AG04449 (cell line): ENCODE measurements around the gene MVP.

Experiments
- CTCF ChIA-PET: fragments of 350-600 bp; formaldehyde crosslinking; extraction: SDS; loops from one replicate; lab custom pipeline; 2021; ENCODE audit warnings: antibody characterized with exemption; lab: Yijun Ruan, JAX
- POLR2A ChIA-PET: fragments of 400-600, 350-600 bp; formaldehyde crosslinking; extraction: SDS; loops from one replicate; lab custom pipeline; 2020; ENCODE audit warnings: antibody characterized with exemption, inconsistent platforms; lab: Yijun Ruan, JAX
- DNase-seq: peaks from one replicate; pipeline ENCODE4 v3.0.0-alpha.2; 2010; ENCODE audit warnings: low read depth, low spot score
- H3K4me3 ChIP-seq: 2 replicates; pipeline ENCODE4 v1.5.1; 2011; ENCODE audit warnings: low read depth, mild to moderate bottlenecking, control low read depth, low read length
- TF ChIP-seq, protein P1 (sequence below): IDR thresholded peaks from one replicate; pipeline ENCODE4 v1.5.1; 2011; ENCODE audit warnings: mild to moderate bottlenecking, moderate library complexity, low read length, control low read depth, inconsistent platforms; ENCODE audit not compliant: insufficient read depth; ENCODE audit errors: missing control alignments

Gene MVP

DNA sequence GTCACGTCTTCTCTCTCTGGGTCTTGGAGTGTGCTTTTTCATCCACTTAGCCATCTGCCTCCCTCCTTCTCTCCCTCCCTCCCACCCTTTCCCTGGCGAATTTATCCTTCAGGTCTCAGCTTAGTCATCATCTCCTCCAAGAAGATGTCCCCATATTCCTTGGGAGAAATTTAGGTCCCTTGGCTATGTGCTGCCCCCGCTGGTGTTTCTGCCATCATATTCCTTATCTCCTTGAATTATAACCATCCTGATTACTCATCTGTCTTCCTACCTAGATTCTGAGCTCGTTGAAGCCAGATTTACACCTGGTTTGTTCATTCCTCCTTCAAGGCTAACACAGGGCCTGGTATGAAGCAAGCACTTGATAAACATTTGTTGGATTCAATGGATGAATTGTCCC is 74.1 kb downstream of the MVP start:
- CTCF ChIA-PET, result interaction anchor here (1.0 kb wide), 1 partner anchor 46 kb away, joined by 4 read pairs; no protein-coding TSS in a partner anchor
- POLR2A ChIA-PET, result no interaction called here
- no peak overlapping the region for H3K4me3 ChIP-seq
- TF ChIP-seq, protein P1, sequence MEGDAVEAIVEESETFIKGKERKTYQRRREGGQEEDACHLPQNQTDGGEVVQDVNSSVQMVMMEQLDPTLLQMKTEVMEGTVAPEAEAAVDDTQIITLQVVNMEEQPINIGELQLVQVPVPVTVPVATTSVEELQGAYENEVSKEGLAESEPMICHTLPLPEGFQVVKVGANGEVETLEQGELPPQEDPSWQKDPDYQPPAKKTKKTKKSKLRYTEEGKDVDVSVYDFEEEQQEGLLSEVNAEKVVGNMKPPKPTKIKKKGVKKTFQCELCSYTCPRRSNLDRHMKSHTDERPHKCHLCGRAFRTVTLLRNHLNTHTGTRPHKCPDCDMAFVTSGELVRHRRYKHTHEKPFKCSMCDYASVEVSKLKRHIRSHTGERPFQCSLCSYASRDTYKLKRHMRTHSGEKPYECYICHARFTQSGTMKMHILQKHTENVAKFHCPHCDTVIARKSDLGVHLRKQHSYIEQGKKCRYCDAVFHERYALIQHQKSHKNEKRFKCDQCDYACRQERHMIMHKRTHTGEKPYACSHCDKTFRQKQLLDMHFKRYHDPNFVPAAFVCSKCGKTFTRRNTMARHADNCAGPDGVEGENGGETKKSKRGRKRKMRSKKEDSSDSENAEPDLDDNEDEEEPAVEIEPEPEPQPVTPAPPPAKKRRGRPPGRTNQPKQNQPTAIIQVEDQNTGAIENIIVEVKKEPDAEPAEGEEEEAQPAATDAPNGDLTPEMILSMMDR, result no peak
- DNase-seq, result no peak

DNA sequence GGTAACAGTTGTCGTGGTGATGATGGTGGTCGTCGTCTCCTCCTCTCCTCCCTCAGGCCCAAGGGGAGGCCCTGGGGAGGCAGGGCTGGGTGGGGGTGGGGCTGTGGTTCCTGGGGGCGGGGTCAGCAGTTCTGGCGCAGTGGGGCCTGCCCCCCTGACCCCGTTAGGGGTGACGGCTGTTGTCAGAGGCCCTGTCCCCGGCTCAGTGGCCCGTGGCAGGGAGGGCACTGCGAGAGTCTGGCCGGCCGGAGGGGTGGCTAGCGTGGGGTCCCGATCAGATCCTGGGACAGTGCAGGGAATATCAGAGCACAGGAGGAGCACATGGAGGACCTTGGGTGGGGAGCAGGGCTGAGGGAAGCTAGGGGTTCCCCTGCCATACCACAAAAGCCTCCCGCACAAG is 76.6 kb downstream of the MVP start:
- DNase-seq, result no peak
- no peak overlapping the region for H3K4me3 ChIP-seq
- TF ChIP-seq, protein P1, result no peak
- ChIA-PET POLR2A (no interaction called here), CTCF (no interaction called here)

DNA sequence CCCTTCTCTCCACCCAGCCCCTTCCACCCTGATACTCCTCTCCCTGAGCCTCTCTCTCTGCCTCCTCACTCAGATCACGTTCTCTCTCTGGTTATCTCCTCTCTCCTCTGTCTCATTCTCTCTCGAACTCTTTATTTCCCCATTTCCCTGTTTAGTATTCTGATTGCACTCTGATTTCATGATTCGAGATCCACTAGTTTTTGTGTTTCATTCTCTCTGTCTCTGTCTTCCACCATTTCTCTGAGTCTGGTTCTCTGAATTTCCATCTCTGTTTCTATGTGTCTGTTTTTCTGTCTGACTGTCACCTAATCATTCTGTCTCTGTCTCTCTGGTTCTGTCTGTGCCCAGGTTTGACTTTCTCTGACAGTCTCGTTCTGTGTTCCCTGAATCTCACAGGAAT is 77.1 kb downstream of the MVP start:
- H3K4me3 ChIP-seq, result no peak overlapping the region
- ChIA-PET CTCF (no interaction called here), POLR2A (no interaction called here)
- TF ChIP-seq, protein P1, result no peak
- no peak for DNase-seq
